GM19023 (cell line): Measurements from ENCODE around the gene FAM107B.

Experiments used
- ATAC-seq: cut with Tn5 transposase; IDR thresholded peaks from one replicate; pipeline ENCODE4 v1.9.1; 2021; ENCODE audit warnings: mild to moderate bottlenecking, moderate library complexity; ENCODE audit not compliant: unreplicated experiment

Gene FAM107B

DNA sequence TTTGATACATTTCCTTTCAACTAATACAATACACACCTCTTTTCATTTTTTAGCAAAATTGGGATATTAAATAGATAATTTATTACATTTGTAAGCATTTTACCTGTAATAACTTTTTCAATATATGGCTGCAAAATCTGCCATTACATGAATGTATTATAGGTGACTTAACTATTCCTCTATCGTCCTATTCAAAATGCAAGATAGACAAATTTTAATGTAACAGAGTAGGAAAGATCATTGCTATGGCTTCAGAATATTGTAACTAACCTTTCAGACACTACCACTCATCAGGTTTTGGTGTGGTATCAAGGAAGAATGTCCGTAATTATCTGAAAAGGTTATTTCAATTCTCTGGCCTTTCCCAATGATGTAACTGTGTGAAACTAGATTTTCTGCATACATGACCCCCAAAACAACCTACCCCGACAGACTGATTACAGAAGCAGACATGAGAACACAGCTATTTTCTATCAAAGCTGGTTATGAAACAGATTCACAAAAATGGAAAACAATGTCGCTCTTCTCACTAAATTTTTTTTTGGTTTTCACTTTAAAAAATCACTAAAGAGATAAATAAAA is 211.2 kb downstream of the FAM107B start:
- ATAC-seq, result no peak

DNA sequence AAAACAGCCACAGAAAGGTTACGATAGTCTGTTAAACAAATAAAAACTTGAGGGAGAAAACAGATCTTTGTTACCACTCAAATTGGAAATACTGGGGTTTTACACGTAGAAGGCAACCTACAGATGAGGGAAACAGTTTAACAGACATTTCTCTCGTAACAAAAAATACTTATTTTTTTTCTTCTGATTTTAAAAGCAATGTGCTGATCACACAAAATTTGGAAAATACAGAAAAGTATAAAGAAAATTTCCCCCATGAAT is 211.7 kb downstream of the FAM107B start:
- ATAC-seq, result no peak

GRCh38 chr10:14562218-14563075 is 212.2 kb downstream of the FAM107B start:
- ATAC-seq, result no peak

DNA sequence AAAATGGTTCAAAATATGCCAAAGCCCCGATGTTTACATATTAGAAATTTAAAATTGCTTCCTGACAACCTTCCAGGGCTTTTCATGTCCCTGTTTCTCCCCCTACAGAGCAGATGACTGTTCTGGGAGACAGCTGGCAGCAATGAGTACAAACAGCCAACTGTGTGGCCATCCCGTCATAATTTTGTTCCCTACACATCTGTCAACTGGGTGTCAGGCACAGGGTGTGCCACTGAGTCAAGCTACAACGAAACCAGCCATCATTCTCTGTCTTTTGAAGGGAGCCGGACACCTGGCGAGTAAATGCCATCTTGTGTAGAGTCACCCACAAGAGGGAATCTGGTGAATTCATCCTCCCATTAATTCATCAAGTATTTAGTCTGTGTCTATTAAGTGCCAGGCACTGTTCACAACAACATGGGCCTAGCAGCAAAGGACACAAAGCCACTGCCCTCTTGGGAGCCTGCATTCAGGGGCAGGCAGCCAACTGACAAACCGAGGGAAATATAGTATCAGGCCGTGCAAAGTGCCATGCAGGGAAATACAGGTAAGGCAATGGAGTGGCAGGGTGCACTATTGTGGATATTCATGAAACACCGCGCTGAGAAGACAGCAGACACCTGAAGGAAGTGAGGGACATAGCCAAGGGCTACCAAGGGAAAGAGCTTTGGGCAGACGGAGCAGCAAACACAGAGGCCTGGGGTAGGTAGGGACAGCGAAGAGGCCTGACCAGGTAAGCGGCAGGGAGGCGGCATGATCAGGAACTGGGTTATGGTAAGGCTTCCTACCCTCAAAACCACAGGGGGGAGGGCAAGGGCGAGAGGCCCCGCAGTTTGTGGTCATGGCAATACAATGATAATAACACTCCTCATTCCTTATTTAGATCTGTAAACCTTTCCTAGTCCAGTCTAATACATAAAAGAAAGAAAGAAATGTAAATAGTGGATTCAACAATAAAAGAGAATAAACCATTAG is 213.6 kb downstream of the FAM107B start:
- ATAC-seq, result no peak

GRCh38 chr10:14560274-14560673 is 214.4 kb downstream of the FAM107B start:
- ATAC-seq, result no peak

DNA sequence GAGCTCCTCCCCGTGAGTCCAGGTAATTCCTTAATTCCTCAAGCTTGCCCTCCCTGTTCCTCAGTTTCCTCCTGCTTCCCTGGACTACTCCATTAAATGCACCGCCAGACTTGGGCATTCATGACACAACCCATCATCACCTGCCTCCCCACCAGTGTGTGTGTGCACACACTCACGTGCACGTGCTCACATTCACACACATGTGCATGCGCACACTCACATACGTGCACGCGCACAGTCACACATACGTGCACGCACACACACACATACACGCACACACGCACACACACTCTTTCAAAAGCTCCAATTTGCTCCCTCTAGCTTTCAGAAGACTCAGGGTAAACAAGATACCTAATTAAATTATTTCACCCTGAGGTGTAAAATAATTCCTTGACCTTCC is 216.7 kb downstream of the FAM107B start:
- no peak for ATAC-seq

DNA sequence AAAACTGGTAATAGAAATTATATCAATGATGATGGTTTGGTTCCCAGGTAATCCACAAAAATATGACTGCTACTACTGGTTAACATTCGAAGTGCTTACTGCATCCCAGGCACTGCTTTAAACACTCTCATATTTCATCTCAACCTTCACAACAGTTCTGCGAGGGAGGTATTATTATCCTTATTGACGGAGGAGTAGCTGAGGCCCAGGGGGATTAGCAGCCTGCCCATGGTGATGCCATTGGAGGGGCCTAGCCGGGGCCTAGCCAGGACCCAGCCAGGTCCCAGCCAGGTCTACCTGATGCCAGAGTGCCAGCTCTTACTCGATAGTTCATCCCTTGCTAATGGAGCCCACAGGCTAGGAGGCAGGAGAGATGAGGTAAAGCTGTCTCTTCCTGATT is 217.1 kb downstream of the FAM107B start:
- no peak for ATAC-seq

- ATAC-seq, result peak; percentile 68
These were observed 218.3 kb downstream of the FAM107B start for GRCh38 chr10:14556285-14556956.

DNA sequence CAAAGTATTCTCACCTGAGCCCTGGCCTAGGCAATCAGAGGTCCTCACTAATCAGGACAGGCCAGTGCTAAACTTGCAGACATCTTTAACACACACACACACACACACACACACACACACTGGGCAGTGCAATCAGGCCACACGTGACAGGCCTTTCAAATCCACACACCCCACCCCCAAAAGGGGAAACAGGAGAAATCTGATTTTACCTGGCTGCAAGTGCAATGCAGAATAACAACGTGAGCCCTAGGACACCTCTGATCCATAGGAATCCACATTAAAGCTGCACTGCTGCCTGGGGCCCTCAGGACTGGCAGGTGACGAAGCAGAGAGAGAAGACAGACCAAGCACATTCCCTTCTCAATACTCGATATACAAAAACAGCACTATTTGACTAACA is 218.9 kb downstream of the FAM107B start:
- ATAC-seq, result no peak

DNA sequence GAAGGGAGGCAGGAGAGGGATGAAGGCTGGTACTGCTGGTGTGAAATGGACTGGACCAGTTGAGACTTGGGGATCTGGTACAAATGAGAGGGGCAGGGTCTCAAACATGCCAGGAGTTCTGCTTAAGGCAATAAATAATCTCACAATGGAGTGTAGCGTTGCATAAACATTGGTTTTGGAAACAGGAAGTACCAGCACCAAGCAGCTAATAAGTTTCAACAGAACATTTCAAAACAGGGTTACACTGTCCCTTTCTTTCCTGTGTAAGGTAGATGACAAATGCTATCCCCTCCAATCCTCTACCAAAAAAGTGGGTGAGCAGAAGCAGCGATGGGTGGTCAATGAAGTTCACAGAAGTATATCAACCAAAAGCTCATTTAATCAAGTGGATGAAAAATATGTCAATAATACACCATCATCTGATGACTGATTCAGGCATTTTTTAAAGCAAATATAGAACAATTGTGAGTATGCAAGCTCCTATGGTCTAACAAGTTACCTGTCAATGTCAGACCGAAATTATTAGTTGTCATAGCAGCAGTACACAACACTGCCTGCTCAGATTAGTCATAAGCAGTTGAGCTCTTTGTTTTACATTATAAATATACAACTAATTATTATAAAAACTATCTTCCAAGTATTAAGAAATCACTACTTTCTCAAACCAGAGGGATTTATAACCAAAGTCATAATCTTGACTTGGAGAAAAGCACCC is 220.0 kb downstream of the FAM107B start:
- no peak for ATAC-seq

- no peak for ATAC-seq
These were observed 220.6 kb downstream of the FAM107B start for GRCh38 chr10:14554091-14554490.

GRCh38 chr10:14553448-14553847 is 221.2 kb downstream of the FAM107B start:
- no peak for ATAC-seq

GRCh38 chr10:14552015-14552414 is 222.7 kb downstream of the FAM107B start:
- ATAC-seq, result no peak

- ATAC-seq, result no peak
These were observed 224.2 kb downstream of the FAM107B start for GRCh38 chr10:14550471-14550981.

DNA sequence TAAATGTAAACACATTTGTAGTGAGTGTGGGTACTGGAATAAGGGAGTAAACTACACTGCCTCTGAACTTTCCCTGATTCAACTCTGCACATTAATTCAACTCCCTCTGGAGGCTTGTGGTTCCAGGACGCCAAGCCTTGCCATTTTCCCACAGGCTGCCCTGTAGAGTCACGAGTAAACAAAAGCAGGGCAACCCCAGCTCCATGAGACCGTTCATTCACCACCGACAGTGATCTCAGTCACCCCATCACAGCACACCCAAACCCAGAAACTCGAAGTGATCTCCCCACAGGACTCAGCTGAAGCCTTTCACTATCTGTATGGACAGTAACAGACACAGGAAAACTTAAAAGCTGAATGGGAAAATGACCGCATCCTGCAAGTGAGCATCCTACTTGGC is 225.2 kb downstream of the FAM107B start:
- no peak for ATAC-seq

GRCh38 chr10:14548970-14549369 is 225.7 kb downstream of the FAM107B start:
- no peak for ATAC-seq

- ATAC-seq, result no peak
These were observed 226.2 kb downstream of the FAM107B start for GRCh38 chr10:14548474-14548873.

DNA sequence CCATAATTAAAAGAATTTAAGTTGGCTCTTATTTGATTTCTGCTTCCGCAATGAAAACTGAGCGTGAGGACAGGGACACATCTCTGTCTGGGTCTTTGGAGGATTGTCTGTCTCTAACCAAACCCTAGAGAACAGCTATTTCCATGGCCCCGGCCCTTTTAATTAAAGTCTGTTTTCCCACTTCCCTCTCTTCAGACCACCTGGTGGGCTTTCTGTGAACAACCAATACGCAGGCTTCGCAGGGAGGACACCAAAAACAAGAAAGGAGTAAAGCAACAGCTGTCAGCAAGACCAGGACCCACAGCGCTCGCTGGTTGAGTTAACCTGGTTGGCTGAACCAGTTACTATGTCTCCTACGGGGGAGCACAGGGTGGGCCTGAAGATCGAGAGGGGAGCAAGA is 226.9 kb downstream of the FAM107B start:
- ATAC-seq, result no peak

- no peak for ATAC-seq
These were observed 228.9 kb downstream of the FAM107B start for GRCh38 chr10:14545827-14546226.

GRCh38 chr10:14543904-14544210 is 230.8 kb downstream of the FAM107B start:
- no peak for ATAC-seq
